Prostate gland (tissue), 2 donors: Measurements from ENCODE around the gene CYYR1.

Source experiments
- POLR2AphosphoS5 ChIP-seq: sonication (generic); formaldehyde crosslinking; IDR thresholded peaks from one replicate; pipeline ENCODE4 v1.6.1; 2017; ENCODE audit warnings: antibody characterized with exemption
- TF ChIP-seq, protein P1 (sequence below), 4 experiments: fragments of 200-600 bp in 2 of 4; fragments of 450-650 bp in 2 of 4; sonication (generic) in 2 of 4; IDR thresholded peaks; 1 replicate in 3 of 4; 2 replicates in 1 of 4; pipeline ENCODE4 v1.5.1; 2016 to 2019; ENCODE audit warnings: antibody characterized with exemption in 4 of 4, mild to moderate bottlenecking in 2 of 4, moderate library complexity in 2 of 4

DNA sequence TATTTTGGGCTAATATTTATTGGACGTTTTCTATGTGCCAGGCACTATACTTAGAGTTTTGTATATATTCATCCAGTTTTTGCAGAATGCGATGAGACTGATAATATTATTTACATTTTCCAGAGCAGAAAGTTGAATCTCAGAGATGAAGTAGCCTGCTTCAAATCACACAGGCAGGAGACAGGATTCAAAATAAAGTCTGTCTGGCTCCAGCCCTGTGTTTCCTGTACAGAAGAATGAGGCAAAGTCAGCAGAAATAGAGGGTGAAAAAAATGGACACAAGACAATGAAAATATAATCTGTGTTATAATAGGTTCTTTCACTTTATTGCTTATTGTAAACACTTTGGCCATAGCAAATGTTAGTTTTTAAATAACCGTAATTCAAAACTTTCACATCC lies 107.2 kb downstream of the CYYR1 start:
- TF ChIP-seq, protein P1, sequence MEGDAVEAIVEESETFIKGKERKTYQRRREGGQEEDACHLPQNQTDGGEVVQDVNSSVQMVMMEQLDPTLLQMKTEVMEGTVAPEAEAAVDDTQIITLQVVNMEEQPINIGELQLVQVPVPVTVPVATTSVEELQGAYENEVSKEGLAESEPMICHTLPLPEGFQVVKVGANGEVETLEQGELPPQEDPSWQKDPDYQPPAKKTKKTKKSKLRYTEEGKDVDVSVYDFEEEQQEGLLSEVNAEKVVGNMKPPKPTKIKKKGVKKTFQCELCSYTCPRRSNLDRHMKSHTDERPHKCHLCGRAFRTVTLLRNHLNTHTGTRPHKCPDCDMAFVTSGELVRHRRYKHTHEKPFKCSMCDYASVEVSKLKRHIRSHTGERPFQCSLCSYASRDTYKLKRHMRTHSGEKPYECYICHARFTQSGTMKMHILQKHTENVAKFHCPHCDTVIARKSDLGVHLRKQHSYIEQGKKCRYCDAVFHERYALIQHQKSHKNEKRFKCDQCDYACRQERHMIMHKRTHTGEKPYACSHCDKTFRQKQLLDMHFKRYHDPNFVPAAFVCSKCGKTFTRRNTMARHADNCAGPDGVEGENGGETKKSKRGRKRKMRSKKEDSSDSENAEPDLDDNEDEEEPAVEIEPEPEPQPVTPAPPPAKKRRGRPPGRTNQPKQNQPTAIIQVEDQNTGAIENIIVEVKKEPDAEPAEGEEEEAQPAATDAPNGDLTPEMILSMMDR (IDR thresholded peaks at IDR 0.05), result no peak
- no peak for TF ChIP-seq POLR2AphosphoS5
